OCI-LY1 (cell line): ENCODE results near the gene NRG2.

Experiments
- H2AFZ ChIP-seq: fragments of 200-600 bp; sonication (generic), shearing (Covaris generic); 2 replicates; pipeline ENCODE4 v1.6.0; 2014; ENCODE audit warnings: antibody characterized with exemption, mild to moderate bottlenecking, low read length
- H3F3A ChIP-seq: fragments of 200-600 bp; sonication (generic), shearing (Covaris generic); 2 replicates; pipeline ENCODE4 v1.6.0; 2014; ENCODE audit warnings: mild to moderate bottlenecking, antibody characterized with exemption, low read length, moderate library complexity; ENCODE audit not compliant: insufficient read depth
- H3K27ac ChIP-seq: fragments of 200-600 bp; sonication (generic); 2 replicates; pipeline ENCODE4 v1.5.1; 2014; ENCODE audit warnings: low read length, mixed run types, mild to moderate bottlenecking, low read depth; ENCODE audit not compliant: poor library complexity, severe bottlenecking
- H3K27me3 ChIP-seq: fragments of 200-600 bp; sonication (generic); 2 replicates; pipeline ENCODE4 v1.6.0; 2014; ENCODE audit warnings: antibody characterized with exemption, mild to moderate bottlenecking, low read length, moderate library complexity; ENCODE audit not compliant: insufficient read depth
- H3K36me3 ChIP-seq: fragments of 200-600 bp; sonication (generic); 2 replicates; pipeline ENCODE4 v1.6.1; 2014; ENCODE audit warnings: mild to moderate bottlenecking, antibody characterized with exemption, low read length, moderate library complexity, mixed read lengths; ENCODE audit not compliant: insufficient read depth
- H3K4me1 ChIP-seq: fragments of 200-600 bp; sonication (generic); 2 replicates; pipeline ENCODE4 v1.5.1; 2014; ENCODE audit warnings: mild to moderate bottlenecking, low read length, moderate library complexity; ENCODE audit not compliant: insufficient read depth, severe bottlenecking
- H3K4me2 ChIP-seq: fragments of 200-600 bp; sonication (generic), shearing (Covaris generic); 2 replicates; pipeline ENCODE4 v1.6.1; 2014; ENCODE audit warnings: low read length
- H3K4me3 ChIP-seq: fragments of 200-600 bp; sonication (generic); 2 replicates; pipeline ENCODE4 v1.5.1; 2014; ENCODE audit warnings: low read length, low read depth, mild to moderate bottlenecking, mixed read lengths; ENCODE audit not compliant: poor library complexity, severe bottlenecking
- H3K79me2 ChIP-seq: fragments of 200-600 bp; shearing (Covaris generic); 2 replicates; pipeline ENCODE4 v1.6.1; 2016; ENCODE audit warnings: mixed run types, low read length, mixed read lengths; ENCODE audit not compliant: insufficient read depth
- H3K9ac ChIP-seq: fragments of 200-600 bp; sonication (generic), shearing (Covaris generic); 2 replicates; pipeline ENCODE4 v1.6.1; 2014; ENCODE audit warnings: mild to moderate bottlenecking, low read length, mixed read lengths
- H3K9me2 ChIP-seq: fragments of 200-600 bp; sonication (generic), shearing (Covaris generic); 2 replicates; pipeline ENCODE4 v1.6.1; 2014; ENCODE audit warnings: low read depth, mild to moderate bottlenecking, low read length, mixed read lengths
- H3K9me3 ChIP-seq: fragments of 200-600 bp; shearing (Covaris generic); 2 replicates; pipeline ENCODE4 v1.6.1; 2014; ENCODE audit warnings: low read length, mixed read lengths
- H4K20me1 ChIP-seq: fragments of 200-600 bp; sonication (generic), shearing (Covaris generic); 2 replicates; pipeline ENCODE4 v1.6.0; 2016; ENCODE audit warnings: mild to moderate bottlenecking, low read length; ENCODE audit not compliant: insufficient read depth
- EZH2 ChIP-seq: fragments of 200-600 bp; sonication (generic), shearing (Covaris generic); IDR thresholded peaks from 2 replicates; pipeline ENCODE4 v1.8.0; 2017; ENCODE audit warnings: borderline replicate concordance, mixed run types, mild to moderate bottlenecking, antibody characterized with exemption, low read length, moderate library complexity, mixed read lengths
- TF ChIP-seq, protein P1 (sequence below): fragments of 200-600 bp; sonication (generic), shearing (Covaris generic); IDR thresholded peaks from 2 replicates; pipeline ENCODE4 v1.5.1; 2017; ENCODE audit warnings: mild to moderate bottlenecking, antibody characterized with exemption, low read length, moderate library complexity, mixed read lengths

Gene NRG2

DNA sequence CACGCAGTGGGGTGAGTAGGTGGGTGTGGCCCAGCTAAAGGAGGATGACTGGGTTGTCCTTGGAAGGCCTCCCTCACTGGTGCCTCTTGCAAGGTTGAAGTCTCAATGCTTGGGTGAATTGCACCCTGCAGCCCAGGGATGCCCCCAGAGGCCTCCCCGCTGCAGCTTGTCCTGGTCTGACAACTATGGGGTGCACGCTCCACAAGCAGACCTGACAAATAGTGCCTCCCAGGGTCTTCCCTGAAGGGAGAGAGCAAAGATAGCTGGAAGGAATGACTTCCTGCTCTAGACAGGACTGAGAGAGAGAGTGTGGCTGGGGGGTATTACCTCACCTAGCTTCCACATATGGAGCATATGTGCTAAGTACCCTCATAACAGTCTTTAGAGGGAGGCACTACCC, 245.8 kb downstream of the NRG2 start:
- Histone ChIP-seq H3F3A (no peaks in the 10 kb centered on the region), H3K9me2 (no peaks in the 10 kb centered on the region), H2AFZ (no peak overlapping the region), H3K27ac (no peak overlapping the region), H3K4me3 (no peak overlapping the region), H3K9me3 (no peaks in the 10 kb centered on the region), H3K9ac (no peak overlapping the region), H3K36me3 (no peaks in the 10 kb centered on the region), H3K4me2 (no peak overlapping the region), H3K4me1 (no peaks in the 10 kb centered on the region), H3K79me2 (no peaks in the 10 kb centered on the region), H4K20me1 (no peaks in the 10 kb centered on the region), H3K27me3 (no peaks in the 10 kb centered on the region; the same call in 1 of the 2 replicates)
- TF ChIP-seq, protein P1, sequence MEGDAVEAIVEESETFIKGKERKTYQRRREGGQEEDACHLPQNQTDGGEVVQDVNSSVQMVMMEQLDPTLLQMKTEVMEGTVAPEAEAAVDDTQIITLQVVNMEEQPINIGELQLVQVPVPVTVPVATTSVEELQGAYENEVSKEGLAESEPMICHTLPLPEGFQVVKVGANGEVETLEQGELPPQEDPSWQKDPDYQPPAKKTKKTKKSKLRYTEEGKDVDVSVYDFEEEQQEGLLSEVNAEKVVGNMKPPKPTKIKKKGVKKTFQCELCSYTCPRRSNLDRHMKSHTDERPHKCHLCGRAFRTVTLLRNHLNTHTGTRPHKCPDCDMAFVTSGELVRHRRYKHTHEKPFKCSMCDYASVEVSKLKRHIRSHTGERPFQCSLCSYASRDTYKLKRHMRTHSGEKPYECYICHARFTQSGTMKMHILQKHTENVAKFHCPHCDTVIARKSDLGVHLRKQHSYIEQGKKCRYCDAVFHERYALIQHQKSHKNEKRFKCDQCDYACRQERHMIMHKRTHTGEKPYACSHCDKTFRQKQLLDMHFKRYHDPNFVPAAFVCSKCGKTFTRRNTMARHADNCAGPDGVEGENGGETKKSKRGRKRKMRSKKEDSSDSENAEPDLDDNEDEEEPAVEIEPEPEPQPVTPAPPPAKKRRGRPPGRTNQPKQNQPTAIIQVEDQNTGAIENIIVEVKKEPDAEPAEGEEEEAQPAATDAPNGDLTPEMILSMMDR, result no peak
- no peak for TF ChIP-seq EZH2
